MM.1S (cell line): ENCODE measurements around the gene DMRTA1.
"Not testable (repeated sequence)": the region's sequence is repeated elsewhere in the genome, so short reads cannot be mapped to it uniquely, and the experiment has no call there.

Source experiments
- DNase-seq: peaks from one replicate; pipeline ENCODE4 v3.0.0-alpha.2; 2015
- H2AFZ ChIP-seq: fragments of 300-600 bp; sonication (generic); 2 replicates; pipeline ENCODE4 v1.6.0; 2016; ENCODE audit warnings: antibody characterized with exemption, low read length
- H3F3A ChIP-seq: fragments of 300-600 bp; sonication (generic); 2 replicates; pipeline ENCODE4 v1.6.1; 2016; ENCODE audit warnings: mild to moderate bottlenecking, antibody characterized with exemption, low read length, moderate library complexity, mixed read lengths; ENCODE audit not compliant: insufficient read depth
- H3K27ac ChIP-seq: fragments of 300-600 bp; sonication (generic); 2 replicates; pipeline ENCODE4 v1.5.1; 2016; ENCODE audit warnings: mild to moderate bottlenecking, low read length
- H3K27me3 ChIP-seq: fragments of 300-600 bp; sonication (generic); replicated peaks from 2 replicates; pipeline ENCODE4 v1.6.0; 2016; ENCODE audit warnings: low read length; ENCODE audit not compliant: insufficient read depth
- H3K36me3 ChIP-seq: fragments of 300-600 bp; sonication (generic); replicated peaks from 2 replicates; pipeline ENCODE4 v1.6.1; 2016; ENCODE audit warnings: mild to moderate bottlenecking, low read length, mixed read lengths; ENCODE audit not compliant: insufficient read depth
- H3K4me1 ChIP-seq: fragments of 300-600 bp; sonication (generic); 2 replicates; pipeline ENCODE4 v1.6.1; 2016; ENCODE audit warnings: low read length, mixed read lengths
- H3K4me2 ChIP-seq: fragments of 300-600 bp; sonication (generic); 2 replicates; pipeline ENCODE4 v1.6.0; 2016; ENCODE audit warnings: low read depth, low read length
- H3K4me3 ChIP-seq: fragments of 300-600 bp; sonication (generic); 2 replicates; pipeline ENCODE4 v1.5.1; 2016; ENCODE audit warnings: low read length, mixed read lengths
- H3K79me2 ChIP-seq: fragments of 300-600 bp; sonication (generic); 2 replicates; pipeline ENCODE4 v1.6.1; 2016; ENCODE audit warnings: mixed run types, low read length, mixed read lengths
- H3K9ac ChIP-seq: fragments of 300-600 bp; sonication (generic); 2 replicates; pipeline ENCODE4 v1.6.1; 2016; ENCODE audit warnings: low read length, mixed read lengths
- H3K9me2 ChIP-seq: fragments of 300-600 bp; sonication (generic); replicated peaks from 2 replicates; pipeline ENCODE4 v1.6.1; 2016; ENCODE audit warnings: mild to moderate bottlenecking, low read length, mixed read lengths; ENCODE audit not compliant: insufficient read depth
- H3K9me3 ChIP-seq: fragments of 300-600 bp; sonication (generic); replicated peaks from 2 replicates; pipeline ENCODE4 v1.6.1; 2016; ENCODE audit warnings: mild to moderate bottlenecking, low read length, mixed read lengths; ENCODE audit not compliant: insufficient read depth
- H4K20me1 ChIP-seq: fragments of 300-600 bp; sonication (generic); 2 replicates; pipeline ENCODE4 v1.6.1; 2016; ENCODE audit warnings: mild to moderate bottlenecking, low read length, moderate library complexity, mixed read lengths; ENCODE audit not compliant: insufficient read depth
- CTCF ChIP-seq: fragments of 300-600 bp; sonication (generic); IDR thresholded peaks from 2 replicates; pipeline ENCODE4 v1.5.1; 2016; ENCODE audit warnings: antibody characterized with exemption, low read length, mixed read lengths
- EZH2 ChIP-seq: fragments of 300-600 bp; sonication (generic); optimal IDR thresholded peaks from 2 replicates; pipeline ENCODE3; 2017; ENCODE audit warnings: low read depth, mild to moderate bottlenecking, antibody characterized with exemption, low read length, mixed read lengths
- EZH2phosphoT487 ChIP-seq: fragments of 300-600 bp; sonication (generic); IDR thresholded peaks from 2 replicates; pipeline ENCODE4 v1.6.1; 2018; ENCODE audit warnings: antibody characterized with exemption, low read length

The DMRTA1 gene

GRCh38 chr9:22481566-22481965, 34.9 kb downstream of the DMRTA1 start:
- no peak overlapping the region for H3K4me2 ChIP-seq
- H3K9me3 ChIP-seq, result no peaks in the 10 kb centered on the region
- no peaks in the 10 kb centered on the region for H3K79me2 ChIP-seq
- H3K27ac ChIP-seq, result no peak overlapping the region
- no peak overlapping the region for H3K9ac ChIP-seq
- no peak overlapping the region for H2AFZ ChIP-seq
- no peaks in the 10 kb centered on the region for H3K27me3 ChIP-seq
- H3F3A ChIP-seq, result no peaks in the 10 kb centered on the region
- no peaks in the 10 kb centered on the region for H3K4me1 ChIP-seq
- no peaks in the 10 kb centered on the region for H4K20me1 ChIP-seq
- H3K36me3 ChIP-seq, result no peaks in the 10 kb centered on the region
- H3K4me3 ChIP-seq, result no peak overlapping the region
- no peaks in the 10 kb centered on the region for H3K9me2 ChIP-seq
- TF ChIP-seq EZH2phosphoT487 (no peak), EZH2 (no peak), CTCF (no peak)
- DNase-seq, result no peak

DNA sequence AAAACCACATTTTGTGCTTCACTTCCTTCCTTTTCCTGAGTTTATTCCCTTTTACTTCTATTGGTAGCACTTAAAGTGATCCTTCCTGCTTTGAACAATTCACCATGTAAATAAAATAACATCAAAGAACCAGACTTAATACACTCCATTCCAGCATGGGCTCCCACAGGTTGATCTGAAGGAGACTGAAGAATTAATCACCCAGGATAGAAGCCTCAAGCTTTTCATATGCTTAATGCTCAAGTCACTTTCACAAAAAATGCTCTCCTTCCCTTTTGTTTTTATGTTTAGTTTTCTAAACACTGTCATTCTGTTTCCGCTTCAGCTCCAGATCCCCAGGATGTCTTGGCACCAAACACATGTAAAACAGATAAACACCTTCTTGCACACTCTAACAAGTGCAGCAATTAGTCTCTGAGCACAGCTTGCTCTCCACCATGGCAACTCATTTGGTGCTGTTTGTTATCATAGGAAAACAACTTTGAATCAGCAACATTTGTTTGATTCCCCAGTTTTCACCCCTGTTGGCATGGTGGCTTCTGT, 37.0 kb downstream of the DMRTA1 start:
- no peak for DNase-seq
- H3K36me3 ChIP-seq, result no peaks in the 10 kb centered on the region
- no peaks in the 10 kb centered on the region for H3K4me1 ChIP-seq
- no peaks in the 10 kb centered on the region for H3K27me3 ChIP-seq
- no peak overlapping the region for H3K27ac ChIP-seq
- H3K9me3 ChIP-seq, result no peaks in the 10 kb centered on the region
- no peaks in the 10 kb centered on the region for H3K79me2 ChIP-seq
- H4K20me1 ChIP-seq, result no peaks in the 10 kb centered on the region
- H3K4me3 ChIP-seq, result no peak overlapping the region
- H3K9me2 ChIP-seq, result no peaks in the 10 kb centered on the region
- H2AFZ ChIP-seq, result no peak overlapping the region
- H3K4me2 ChIP-seq, result no peak overlapping the region
- no peaks in the 10 kb centered on the region for H3F3A ChIP-seq
- no peak overlapping the region for H3K9ac ChIP-seq
- no peak for TF ChIP-seq EZH2phosphoT487

DNA sequence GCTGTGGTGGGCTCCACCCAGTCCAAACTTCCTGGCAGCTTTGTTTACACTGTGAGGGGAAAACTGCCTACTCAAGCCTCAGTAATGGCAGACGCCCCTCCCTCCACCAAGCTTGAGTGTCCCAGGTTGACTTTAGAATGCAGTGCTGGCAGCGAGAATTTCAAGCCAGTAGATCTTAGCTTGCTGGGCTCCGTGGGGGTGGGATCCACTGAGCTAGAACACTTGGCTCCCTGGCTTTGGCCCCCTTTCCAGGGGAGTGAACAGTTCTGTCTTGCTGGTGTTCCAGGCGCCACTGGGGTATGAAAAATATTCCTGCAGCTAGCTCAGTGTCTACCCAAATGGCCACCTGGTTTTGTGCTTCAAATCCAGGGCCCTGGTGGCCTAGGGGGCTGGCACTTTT, 49.6 kb downstream of the DMRTA1 start:
- H3F3A ChIP-seq, H3K36me3 ChIP-seq, H3K27ac ChIP-seq, H3K9me3 ChIP-seq, H3K4me3 ChIP-seq, H3K4me2 ChIP-seq, H3K9ac ChIP-seq, H2AFZ ChIP-seq, H3K4me1 ChIP-seq, H3K79me2 ChIP-seq, H3K27me3 ChIP-seq, DNase-seq, H4K20me1 ChIP-seq, H3K9me2 ChIP-seq: not testable (repeated sequence)
